Mesenchymal stem cell (in vitro differentiated cells and primary cell): ENCODE results near the gene NUBP2.
A peak's percentile ranks its signal among the peaks of the same experiment; 100 is the strongest.

ENCODE experiments used
- DNase-seq: peaks from one replicate; pipeline ENCODE4 v3.0.0-alpha.2; 2013
- H2AFZ ChIP-seq: one replicate; pipeline ENCODE4 v1.6.1; 2013; ENCODE audit warnings: low read depth, mild to moderate bottlenecking, control low read depth, inconsistent platforms, low read length, moderate library complexity
- H2AK5ac ChIP-seq: 2 replicates; pipeline ENCODE4 v1.6.1; 2013; ENCODE audit warnings: low read length, moderate library complexity, mild to moderate bottlenecking, inconsistent platforms; ENCODE audit not compliant: severe bottlenecking
- H2BK120ac ChIP-seq: one replicate; pipeline ENCODE4 v1.6.1; 2013; ENCODE audit warnings: low read depth, mild to moderate bottlenecking, inconsistent platforms, low read length, moderate library complexity
- H2BK12ac ChIP-seq, 2 experiments: one replicate each; pipeline ENCODE4 v1.6.1; 2013; ENCODE audit warnings: inconsistent platforms in 2 of 2, low read length in 2 of 2, mild to moderate bottlenecking in 2 of 2, moderate library complexity in 2 of 2, control low read depth in 1 of 2
- H2BK15ac ChIP-seq: one replicate; pipeline ENCODE4 v1.6.1; 2013; ENCODE audit warnings: mild to moderate bottlenecking, low read depth, inconsistent platforms; ENCODE audit not compliant: poor library complexity, severe bottlenecking
- H2BK5ac ChIP-seq: 2 replicates; pipeline ENCODE4 v1.6.1; 2013; ENCODE audit warnings: low read depth, mild to moderate bottlenecking, low read length, control low read depth, inconsistent platforms; ENCODE audit not compliant: poor library complexity, severe bottlenecking
- H3K14ac ChIP-seq, 2 experiments: one replicate each; pipeline ENCODE4 v1.6.1; 2013; ENCODE audit warnings: inconsistent platforms in 2 of 2, low read length in 2 of 2, control low read depth in 1 of 2, mild to moderate bottlenecking in 1 of 2, moderate library complexity in 1 of 2
- H3K18ac ChIP-seq, 2 experiments: one replicate each; pipeline ENCODE4 v1.6.1; 2013; ENCODE audit warnings: inconsistent platforms in 2 of 2, low read length in 2 of 2, control low read depth in 1 of 2, low read depth in 1 of 2, mild to moderate bottlenecking in 1 of 2
- H3K23ac ChIP-seq, 2 experiments: one replicate each; pipeline ENCODE4 v1.6.1; 2013; ENCODE audit warnings: inconsistent platforms in 2 of 2, low read length in 2 of 2, mild to moderate bottlenecking in 2 of 2, moderate library complexity in 2 of 2, control low read depth in 1 of 2
- H3K27ac ChIP-seq: 2 replicates; pipeline ENCODE4 v1.5.1; 2013; ENCODE audit warnings: mild to moderate bottlenecking, moderate library complexity, low read length, control low read depth, inconsistent platforms; ENCODE audit not compliant: poor library complexity, severe bottlenecking
- H3K27me3 ChIP-seq, 2 experiments: 2 replicates each; pipeline versions ENCODE4 v1.6.1 to v1.7.0; 2013; ENCODE audit warnings: low read length in 2 of 2, mild to moderate bottlenecking in 2 of 2, moderate library complexity in 2 of 2, control low read depth in 1 of 2, inconsistent platforms in 1 of 2; ENCODE audit not compliant: control insufficient read depth in 1 of 2, insufficient read depth in 1 of 2
- H3K36me3 ChIP-seq, 2 experiments: 2 replicates each; pipeline versions ENCODE4 v1.6.1 to v1.7.0; 2013; ENCODE audit warnings: low read length in 2 of 2, control low read depth in 1 of 2, inconsistent platforms in 1 of 2, low read depth in 1 of 2, mild to moderate bottlenecking in 1 of 2; ENCODE audit not compliant: insufficient read depth in 2 of 2, control insufficient read depth in 1 of 2
- H3K4ac ChIP-seq, 2 experiments: one replicate each; pipeline ENCODE4 v1.6.1; 2013; ENCODE audit warnings: inconsistent platforms in 2 of 2, low read length in 2 of 2, mild to moderate bottlenecking in 2 of 2, moderate library complexity in 2 of 2, control low read depth in 1 of 2, low read depth in 1 of 2
- H3K4me1 ChIP-seq: 2 replicates; pipeline ENCODE4 v1.6.1; 2013; ENCODE audit warnings: low read depth, low read length, control low read depth; ENCODE audit not compliant: control insufficient read depth, insufficient read depth
- H3K4me2 ChIP-seq: 2 replicates; pipeline ENCODE4 v1.6.1; 2013; ENCODE audit warnings: low read length, mild to moderate bottlenecking, inconsistent platforms; ENCODE audit not compliant: poor library complexity, severe bottlenecking
- H3K4me3 ChIP-seq, 2 experiments: 2 replicates each; pipeline versions ENCODE4 v1.5.1 to v1.7.0; 2013; ENCODE audit warnings: low read length in 2 of 2, mild to moderate bottlenecking in 2 of 2, control low read depth in 1 of 2, low read depth in 1 of 2; ENCODE audit not compliant: insufficient read depth in 1 of 2
- H3K79me1 ChIP-seq: replicated peaks from 2 replicates; pipeline ENCODE4 v1.6.1; 2013; ENCODE audit warnings: mild to moderate bottlenecking, control low read depth, low read length, inconsistent platforms; ENCODE audit not compliant: poor library complexity, severe bottlenecking
- H3K9ac ChIP-seq: 2 replicates; pipeline ENCODE4 v1.7.0; 2013; ENCODE audit warnings: mild to moderate bottlenecking, low read length, moderate library complexity
- H3K9me3 ChIP-seq: 2 replicates; pipeline ENCODE4 v1.7.0; 2013; ENCODE audit warnings: mild to moderate bottlenecking, low read length; ENCODE audit not compliant: control insufficient read depth
- H4K8ac ChIP-seq: one replicate; pipeline ENCODE4 v1.6.1; 2013; ENCODE audit warnings: inconsistent platforms, mild to moderate bottlenecking, low read length, moderate library complexity
- H4K91ac ChIP-seq: one replicate; pipeline ENCODE4 v1.6.1; 2013; ENCODE audit warnings: mild to moderate bottlenecking, low read length, inconsistent platforms
- WGBS: methylation state at CpG from one replicate; pipeline ENCODE4 v1.1.7; 2013; ENCODE audit warnings: mixed read lengths; 5-methylcytosine and 5-hydroxymethylcytosine counted together

Gene NUBP2

GRCh38 chr16:1792836-1793577 lies 10.2 kb downstream of the NUBP2 start:
- Histone ChIP-seq H3K4me3 (no peak overlapping the region), H4K8ac (no peak overlapping the region), H3K23ac (no peak overlapping the region), H4K91ac (no peak overlapping the region), H3K79me1 (peaks cover 16% of the 10 kb centered on the region), H2BK12ac (no peak overlapping the region), H2AK5ac (no peak overlapping the region), H3K9ac (no peak overlapping the region), H3K27me3 (no peaks in the 10 kb centered on the region), H3K4ac (no peak overlapping the region), H2BK120ac (no peak overlapping the region), H3K4me1 (peaks cover 6% of the 10 kb centered on the region), H3K18ac (no peak overlapping the region), H3K27ac (no peak overlapping the region), H3K14ac (no peak overlapping the region), H2BK5ac (no peak overlapping the region), H2BK15ac (no peak overlapping the region), H3K36me3 (peaks cover 17 to 59% of the 10 kb centered on the region in 2 experiments), H3K9me3 (peaks cover 4% of the 10 kb centered on the region), H3K4me2 (no peak overlapping the region), H2AFZ (no peak overlapping the region)
- DNase-seq: no peak
- WGBS: 95% methylated on average over 32 of the region's 33 CpGs

- H3K79me1 ChIP-seq: peaks cover 13% of the 10 kb centered on the region
- H3K14ac ChIP-seq: no peak within 1 kb of the TSS
- no peak within 1 kb of the TSS for H3K4me3 ChIP-seq
- no peaks in the 10 kb centered on the region for H3K27me3 ChIP-seq
- no peak within 1 kb of the TSS for H2BK15ac ChIP-seq
- peaks cover 7% of the 10 kb centered on the region for H3K9me3 ChIP-seq
- H3K27ac ChIP-seq: no peak within 1 kb of the TSS
- H4K8ac ChIP-seq: peak within 1 kb of the TSS; percentile 20
- no peak within 1 kb of the TSS for H3K18ac ChIP-seq
- no peak within 1 kb of the TSS for H2AK5ac ChIP-seq
- H3K9ac ChIP-seq: no peak within 1 kb of the TSS
- H3K4me1 ChIP-seq: peaks cover 6% of the 10 kb centered on the region
- no peak for DNase-seq
- H2BK120ac ChIP-seq: no peak within 1 kb of the TSS
- H2AFZ ChIP-seq: no peak within 1 kb of the TSS
- no peak within 1 kb of the TSS for H2BK5ac ChIP-seq
- no peak within 1 kb of the TSS for H2BK12ac ChIP-seq
- H3K23ac ChIP-seq: no peak within 1 kb of the TSS
- H3K36me3 ChIP-seq: peaks cover 10 to 52% of the 10 kb centered on the region in 2 experiments
- WGBS: 95% methylated on average over 28 of the region's 28 CpGs
- H4K91ac ChIP-seq: peak within 1 kb of the TSS; percentile 39
- no peak within 1 kb of the TSS for H3K4me2 ChIP-seq
- no peak within 1 kb of the TSS for H3K4ac ChIP-seq
These were observed 10.9 kb downstream of the NUBP2 start, which contains the start of gene IGFALS for GRCh38 chr16:1793578-1794220. TSS of gene IGFALS (minus strand) at chr16:1793705. CDS start at chr16:1793652, 53 bp downstream.

GRCh38 chr16:1794221-1794871 lies 11.6 kb downstream of the NUBP2 start:
- no peak overlapping the region for H3K4me2 ChIP-seq
- DNase-seq: no peak
- no peak overlapping the region for H2BK5ac ChIP-seq
- no peak overlapping the region for H3K23ac ChIP-seq
- no peak overlapping the region for H2AFZ ChIP-seq
- H3K4me1 ChIP-seq: peaks cover 6% of the 10 kb centered on the region
- H3K27me3 ChIP-seq: no peaks in the 10 kb centered on the region
- WGBS: 77% methylated on average over 18 of the region's 18 CpGs
- peaks cover 6 to 45% of the 10 kb centered on the region in 2 experiments for H3K36me3 ChIP-seq
- H2BK15ac ChIP-seq: no peak overlapping the region
- H3K79me1 ChIP-seq: peaks cover 12% of the 10 kb centered on the region
- H2BK120ac ChIP-seq: no peak overlapping the region
- peaks cover 7% of the 10 kb centered on the region for H3K9me3 ChIP-seq
- no peak overlapping the region for H4K8ac ChIP-seq
- H3K4ac ChIP-seq: no peak overlapping the region
- no peak overlapping the region for H2BK12ac ChIP-seq
- no peak overlapping the region for H3K14ac ChIP-seq
- H3K27ac ChIP-seq: no peak overlapping the region
- H4K91ac ChIP-seq: peak overlapping the region; percentile 39
- H3K9ac ChIP-seq: no peak overlapping the region
- no peak overlapping the region for H3K18ac ChIP-seq
- no peak overlapping the region for H3K4me3 ChIP-seq
- no peak overlapping the region for H2AK5ac ChIP-seq
